Ovary (tissue), 3 donors: ENCODE data around the gene VIPR2.
"Not testable (repeated sequence)": the region's sequence is repeated elsewhere in the genome, so short reads cannot be mapped to it uniquely, and the experiment has no call there.

Source experiments
- CTCF ChIP-seq, 3 donors: fragments of 450-650 bp in 2 of 3; fragments of 200-600 bp in 1 of 3; IDR thresholded peaks; one replicate each; pipeline versions ENCODE4 v1.5.1 to v1.8.0; 2016 to 2022; ENCODE audit warnings: antibody characterized with exemption in 3 of 3, mild to moderate bottlenecking in 1 of 3
- EP300 ChIP-seq: sonication (generic); formaldehyde crosslinking; IDR thresholded peaks from one replicate; pipeline ENCODE4 v1.6.1; 2017; ENCODE audit warnings: antibody characterized with exemption
- POLR2A ChIP-seq: fragments of 450-650 bp; IDR thresholded peaks from one replicate; pipeline ENCODE4 v1.6.1; 2017; ENCODE audit warnings: antibody characterized with exemption, mild to moderate bottlenecking, moderate library complexity
- donor health status: DM: no; HTN: no; CAD: no.

- TF ChIP-seq POLR2A; CTCF (IDR thresholded peaks at IDR 0.05); EP300: not testable (repeated sequence)
Measured at GRCh38 chr7:158982080-158982479, 162.6 kb downstream of the VIPR2 start.
